Astrocyte (in vitro differentiated cells and primary cell): ENCODE measurements around the gene ZNF292. TPM values are rescaled to one million over a fixed set of nuclear protein-coding genes. Genes with fewer than 3 reads are reported as not detected.

Source experiments
- DNase-seq: peaks from one replicate; pipeline ENCODE4 v3.0.0-alpha.2; 2010; ENCODE audit warnings: low read depth
- FAIRE-seq: peaks from 2 replicates; lab custom pipeline; 2011; peaks lifted over from hg19 to GRCh38; lab: Jason Lieb, UNC
- H2AFZ ChIP-seq: 2 replicates; pipeline ENCODE4 v1.6.0; 2012; ENCODE audit warnings: low read depth, low read length, inconsistent platforms
- H3K27ac ChIP-seq: 2 replicates; pipeline ENCODE4 v1.5.1; 2011; ENCODE audit warnings: low read depth, low read length, inconsistent platforms
- H3K27me3 ChIP-seq: 2 replicates; pipeline ENCODE4 v1.6.0; 2011; ENCODE audit warnings: low read length, inconsistent platforms; ENCODE audit not compliant: insufficient read depth
- H3K36me3 ChIP-seq: 2 replicates; pipeline ENCODE4 v1.5.1; 2011; ENCODE audit warnings: low read length, inconsistent platforms; ENCODE audit not compliant: insufficient read depth
- H3K4me1 ChIP-seq: 2 replicates; pipeline ENCODE4 v1.5.1; 2011; ENCODE audit warnings: low read length, inconsistent platforms; ENCODE audit not compliant: insufficient read depth
- H3K4me2 ChIP-seq: 2 replicates; pipeline ENCODE4 v1.6.0; 2012; ENCODE audit warnings: low read length, inconsistent platforms
- H3K4me3 ChIP-seq: 2 replicates; pipeline ENCODE4 v1.5.1; 2011; ENCODE audit warnings: low read depth, mild to moderate bottlenecking, low read length, inconsistent platforms; ENCODE audit not compliant: insufficient read depth
- H3K79me2 ChIP-seq: 2 replicates; pipeline ENCODE4 v1.6.0; 2012; ENCODE audit warnings: mild to moderate bottlenecking, low read length, inconsistent platforms; ENCODE audit not compliant: insufficient read depth
- H3K9ac ChIP-seq: 2 replicates; pipeline ENCODE4 v1.6.0; 2012; ENCODE audit warnings: mild to moderate bottlenecking, low read length, inconsistent platforms
- H3K9me3 ChIP-seq: 2 replicates; pipeline ENCODE4 v1.5.1; 2012; ENCODE audit warnings: low read depth, mild to moderate bottlenecking, low read length, inconsistent platforms; ENCODE audit not compliant: insufficient read depth
- H4K20me1 ChIP-seq: 2 replicates; pipeline ENCODE4 v1.6.0; 2012; ENCODE audit warnings: low read length, inconsistent platforms; ENCODE audit not compliant: insufficient read depth
- H3K27ac Mint-ChIP-seq: one replicate; pipeline ENCODE4 v1.8.0; 2021; ENCODE audit warnings: mild to moderate bottlenecking, mixed read lengths; ENCODE audit not compliant: unreplicated experiment
- H3K27me3 Mint-ChIP-seq: one replicate; pipeline ENCODE4 v1.8.0; 2021; ENCODE audit warnings: low read depth, mixed read lengths; ENCODE audit not compliant: unreplicated experiment
- H3K36me3 Mint-ChIP-seq: one replicate; pipeline ENCODE4 v1.8.0; 2021; ENCODE audit warnings: low read depth, mixed read lengths; ENCODE audit not compliant: unreplicated experiment
- H3K4me1 Mint-ChIP-seq: one replicate; pipeline ENCODE4 v1.8.0; 2021; ENCODE audit warnings: low read depth, mixed read lengths; ENCODE audit not compliant: unreplicated experiment
- H3K4me3 Mint-ChIP-seq: one replicate; pipeline ENCODE4 v1.8.0; 2021; ENCODE audit warnings: mild to moderate bottlenecking, moderate library complexity, mixed read lengths; ENCODE audit not compliant: unreplicated experiment
- H3K9me3 Mint-ChIP-seq: one replicate; pipeline ENCODE4 v1.8.0; 2021; ENCODE audit warnings: mild to moderate bottlenecking, mixed read lengths; ENCODE audit not compliant: unreplicated experiment
- EZH2 ChIP-seq: IDR thresholded peaks from 2 replicates; pipeline ENCODE4 v1.6.1; 2012; ENCODE audit warnings: mild to moderate bottlenecking, low read length, inconsistent platforms; ENCODE audit not compliant: insufficient read depth
- total RNA-seq: library from RNA; stranded (reverse); gene quantifications from 2 replicates; pipeline ENCODE4 v1.2.1, GENCODE V29; 2021
- TF ChIP-seq, protein P1 (sequence below): IDR thresholded peaks from 2 replicates; pipeline ENCODE4 v1.5.1; 2011; ENCODE audit warnings: low read depth, mild to moderate bottlenecking, inconsistent platforms, low read length, moderate library complexity; ENCODE audit not compliant: insufficient read depth

Gene ZNF292
- total RNA-seq, 1 donor from 2014 or later: 31.5 TPM

DNA sequence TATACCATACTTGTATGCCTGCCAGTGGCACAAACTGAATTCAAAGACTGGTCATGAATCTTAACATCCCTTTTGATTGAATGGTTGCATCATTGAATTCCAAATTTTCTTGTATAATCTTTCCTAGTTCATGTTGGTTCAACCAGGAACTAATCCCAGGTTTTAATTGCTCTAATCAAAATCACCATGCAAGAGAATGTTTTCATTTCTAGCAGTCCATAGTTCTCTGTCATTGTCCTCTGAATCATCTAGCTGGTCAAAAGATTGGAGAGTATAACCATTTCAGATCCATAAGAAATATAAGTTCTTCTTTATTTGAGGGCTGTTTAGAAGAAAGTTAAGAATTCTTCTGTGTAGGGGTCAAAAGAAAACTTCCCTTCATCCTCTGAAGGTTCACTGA lies 57.2 kb downstream of the ZNF292 start:
- H3K36me3 ChIP-seq: no peaks in the 10 kb centered on the region
- H3K4me1 ChIP-seq: no peaks in the 10 kb centered on the region
- FAIRE-seq (no peak), DNase-seq (no peak)
- no peak overlapping the region for H3K27ac ChIP-seq
- H3K4me2 ChIP-seq: no peak overlapping the region
- no peak overlapping the region for H3K9ac ChIP-seq
- H3K9me3 Mint-ChIP-seq: no peaks in the 10 kb centered on the region
- no peak overlapping the region for H3K4me3 Mint-ChIP-seq
- H3K27me3 Mint-ChIP-seq: no peaks in the 10 kb centered on the region
- no peak overlapping the region for H3K27ac Mint-ChIP-seq
- H4K20me1 ChIP-seq: peaks cover 61% of the 10 kb centered on the region
- H3K79me2 ChIP-seq: peaks cover 73% of the 10 kb centered on the region
- H2AFZ ChIP-seq: no peak overlapping the region
- H3K4me3 ChIP-seq: no peak overlapping the region
- peaks cover 10% of the 10 kb centered on the region for H3K4me1 Mint-ChIP-seq
- TF ChIP-seq EZH2: no peak
- TF ChIP-seq, protein P1, sequence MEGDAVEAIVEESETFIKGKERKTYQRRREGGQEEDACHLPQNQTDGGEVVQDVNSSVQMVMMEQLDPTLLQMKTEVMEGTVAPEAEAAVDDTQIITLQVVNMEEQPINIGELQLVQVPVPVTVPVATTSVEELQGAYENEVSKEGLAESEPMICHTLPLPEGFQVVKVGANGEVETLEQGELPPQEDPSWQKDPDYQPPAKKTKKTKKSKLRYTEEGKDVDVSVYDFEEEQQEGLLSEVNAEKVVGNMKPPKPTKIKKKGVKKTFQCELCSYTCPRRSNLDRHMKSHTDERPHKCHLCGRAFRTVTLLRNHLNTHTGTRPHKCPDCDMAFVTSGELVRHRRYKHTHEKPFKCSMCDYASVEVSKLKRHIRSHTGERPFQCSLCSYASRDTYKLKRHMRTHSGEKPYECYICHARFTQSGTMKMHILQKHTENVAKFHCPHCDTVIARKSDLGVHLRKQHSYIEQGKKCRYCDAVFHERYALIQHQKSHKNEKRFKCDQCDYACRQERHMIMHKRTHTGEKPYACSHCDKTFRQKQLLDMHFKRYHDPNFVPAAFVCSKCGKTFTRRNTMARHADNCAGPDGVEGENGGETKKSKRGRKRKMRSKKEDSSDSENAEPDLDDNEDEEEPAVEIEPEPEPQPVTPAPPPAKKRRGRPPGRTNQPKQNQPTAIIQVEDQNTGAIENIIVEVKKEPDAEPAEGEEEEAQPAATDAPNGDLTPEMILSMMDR: no peak
- peaks cover 8% of the 10 kb centered on the region for H3K36me3 Mint-ChIP-seq
- H3K9me3 ChIP-seq: no peaks in the 10 kb centered on the region
- H3K27me3 ChIP-seq: no peaks in the 10 kb centered on the region

DNA sequence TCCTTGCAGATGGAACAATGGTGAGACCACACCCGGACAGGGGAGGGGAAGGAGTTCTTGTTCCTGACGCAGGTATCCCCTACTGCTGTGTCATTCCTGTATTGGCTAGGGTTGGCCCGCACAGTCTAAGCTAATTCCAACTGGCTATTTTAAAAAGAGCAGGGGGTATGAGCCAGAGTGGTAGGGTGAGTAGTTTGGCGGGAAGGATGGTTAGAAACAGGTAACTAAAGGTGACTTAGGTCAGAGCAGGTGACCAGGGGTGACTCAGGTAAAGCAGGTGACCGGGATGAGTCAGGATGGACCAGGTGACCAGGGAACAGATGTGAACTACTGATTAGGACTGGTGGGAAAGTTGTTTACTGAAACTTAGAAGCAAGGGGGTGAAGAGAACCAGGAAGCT lies 58.0 kb downstream of the ZNF292 start:
- H3K27ac Mint-ChIP-seq: no peak overlapping the region

DNA sequence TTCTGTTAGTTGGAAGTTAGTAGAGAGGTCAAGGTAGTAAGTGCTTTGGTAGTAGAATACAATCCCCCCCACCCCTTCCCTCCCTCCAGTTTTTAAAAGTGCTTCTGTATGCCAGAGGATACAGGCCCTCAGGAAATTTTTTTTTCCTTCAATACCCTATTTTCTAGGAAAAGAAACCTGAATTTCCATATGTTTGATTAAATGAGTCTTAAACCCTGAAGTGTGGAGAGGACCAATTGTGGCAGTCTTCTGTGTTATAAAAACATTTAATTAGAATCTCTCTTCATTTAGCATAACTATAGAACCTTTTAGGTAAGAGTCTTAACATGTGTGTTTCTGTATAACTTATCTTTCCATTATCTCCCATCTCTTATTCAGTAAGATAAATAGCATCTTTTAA lies 59.5 kb downstream of the ZNF292 start:
- H3K79me2 ChIP-seq: peaks cover 51% of the 10 kb centered on the region
- peaks cover 4% of the 10 kb centered on the region for H3K36me3 ChIP-seq
- no peak overlapping the region for H2AFZ ChIP-seq
- Mint-ChIP-seq H3K9me3 (no peaks in the 10 kb centered on the region), H3K4me1 (peaks cover 7% of the 10 kb centered on the region), H3K4me3 (no peak overlapping the region), H3K36me3 (peaks cover 8% of the 10 kb centered on the region), H3K27me3 (no peaks in the 10 kb centered on the region), H3K27ac (no peak overlapping the region)
- TF ChIP-seq, protein P1: no peak
- TF ChIP-seq EZH2: no peak
- H3K4me1 ChIP-seq: no peaks in the 10 kb centered on the region
- no peaks in the 10 kb centered on the region for H3K9me3 ChIP-seq
- FAIRE-seq (no peak), DNase-seq (no peak)
- peaks cover 41% of the 10 kb centered on the region for H4K20me1 ChIP-seq
- H3K27me3 ChIP-seq: no peaks in the 10 kb centered on the region
- no peak overlapping the region for H3K27ac ChIP-seq
- no peak overlapping the region for H3K9ac ChIP-seq
- no peak overlapping the region for H3K4me2 ChIP-seq
- no peak overlapping the region for H3K4me3 ChIP-seq

More for the DNA sequence above, 58.0 kb downstream of the ZNF292 start:
- no peak overlapping the region for H3K27ac ChIP-seq
- H3K27me3 ChIP-seq: no peaks in the 10 kb centered on the region
- H4K20me1 ChIP-seq: peaks cover 53% of the 10 kb centered on the region
- H3K9ac ChIP-seq: no peak overlapping the region
- Mint-ChIP-seq H3K9me3 (no peaks in the 10 kb centered on the region), H3K4me3 (no peak overlapping the region), H3K36me3 (peaks cover 8% of the 10 kb centered on the region), H3K27me3 (no peaks in the 10 kb centered on the region), H3K4me1 (peaks cover 10% of the 10 kb centered on the region)
- no peak overlapping the region for H3K4me2 ChIP-seq
- H2AFZ ChIP-seq: no peak overlapping the region
- H3K36me3 ChIP-seq: no peaks in the 10 kb centered on the region
- no peaks in the 10 kb centered on the region for H3K9me3 ChIP-seq
- no peaks in the 10 kb centered on the region for H3K4me1 ChIP-seq
- no peak overlapping the region for H3K4me3 ChIP-seq
- H3K79me2 ChIP-seq: peaks cover 65% of the 10 kb centered on the region
- FAIRE-seq (no peak), DNase-seq (no peak)
- TF ChIP-seq, protein P1: no peak
- TF ChIP-seq EZH2: no peak
